K562 treated with DMSO at 1 percent for 4 hours (cell line): ENCODE results near the gene ASPM. TPM values are rescaled to one million over a fixed set of nuclear protein-coding genes. Genes with fewer than 3 reads are reported as not detected.

Experiments
- total RNA-seq: library from RNA; unstranded; fragments of 300-600 nt; gene quantifications from 2 replicates; pipeline ENCODE4 v1.2.3, GENCODE V29; 2022; ENCODE audit not compliant: insufficient read depth

Gene ASPM
- 14.7 and 19.9 TPM in 2 replicates for total RNA-seq

GRCh38 chr1:197146101-197147095 lies at the start of gene ASPM:
Gene ASPM, minus strand, starts transcription at chr1:197146669. Its CDS starts 232 bp downstream, at chr1:197146437.

GRCh38 chr1:197066719-197067456 lies 79.6 kb downstream of the ASPM start, which contains the start of gene F13B:
Gene F13B, minus strand, starts transcription at chr1:197067260. Its CDS starts 37 bp downstream, at chr1:197067223.

Other genes starting within 250 kb of the ASPM start
- gene CFHR2, start 202.9 kb downstream of the ASPM start, total RNA-seq, result not detected in 2 replicates
- not detected in 2 replicates for gene CFHR5, start 169.1 kb downstream of the ASPM start, total RNA-seq
- 0.30 TPM in 1 of 2 replicates, not detected in the other for gene F13B, start 79.4 kb downstream of the ASPM start, total RNA-seq
- 3.8 and 3.9 TPM in 2 replicates for gene ZBTB41, start 54.6 kb upstream of the ASPM start, total RNA-seq
- gene CRB1, start 121.6 kb upstream of the ASPM start, total RNA-seq, result not detected in 2 replicates